Activated CD8-positive, alpha-beta memory T cell treated with anti-CD3 and anti-CD28 coated beads, Interleukin-2, amount 50 U/mL, for 48 hours (primary cell): ENCODE results near the gene GNLY.

Experiments
- DNase-seq: peaks from one replicate; pipeline ENCODE4 v3.0.0-alpha.2; 2020

Gene GNLY

GRCh38 chr2:85748039-85748734 is 54.0 kb downstream of the GNLY start:
- DNase-seq = no peak
